HG03159 (cell line): ENCODE data around the gene TP73.

Experiments
- ATAC-seq: cut with Tn5 transposase; IDR thresholded peaks from one replicate; pipeline ENCODE4 v1.9.1; 2021; ENCODE audit warnings: mild to moderate bottlenecking, moderate library complexity; ENCODE audit not compliant: unreplicated experiment

Gene TP73

GRCh38 chr1:3703786-3704371, 51.6 kb downstream of the TP73 start:
- ATAC-seq = no peak

DNA sequence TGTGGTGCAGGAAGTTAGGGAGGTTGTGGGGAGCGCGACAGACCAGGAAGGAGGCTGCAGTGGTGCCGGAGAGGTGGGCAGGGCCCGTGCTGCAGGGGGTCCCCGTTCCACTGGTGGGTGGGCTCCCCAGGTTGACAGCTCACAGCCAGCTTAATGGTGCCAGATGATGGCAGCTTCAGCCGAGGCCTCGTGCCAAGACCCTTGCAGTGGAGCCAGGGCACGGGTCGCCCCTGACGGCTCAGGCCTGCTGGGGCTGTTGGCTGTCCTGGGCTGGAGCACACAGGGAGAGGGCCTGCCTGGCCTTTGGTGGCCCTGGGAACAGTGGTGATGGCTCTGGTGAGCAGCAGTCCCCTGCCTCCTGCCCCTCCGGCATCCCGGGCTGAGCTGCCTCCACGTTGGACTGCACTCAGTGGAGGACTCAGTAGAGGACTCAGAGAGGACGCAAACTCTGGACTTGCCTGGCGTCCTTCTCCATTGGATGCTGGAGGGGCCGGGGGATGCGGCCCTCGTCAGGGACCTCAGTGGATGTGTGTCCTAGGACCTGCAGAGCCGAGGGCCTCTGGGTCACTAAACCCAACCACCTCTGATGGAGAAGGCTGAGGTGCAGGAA, 53.1 kb downstream of the TP73 start:
- ATAC-seq = no peak

GRCh38 chr1:3706651-3707297, 54.5 kb downstream of the TP73 start:
- ATAC-seq = no peak

- ATAC-seq = no peak
These were observed 55.1 kb downstream of the TP73 start for GRCh38 chr1:3707298-3707938.

GRCh38 chr1:3707939-3708328, 55.6 kb downstream of the TP73 start:
- ATAC-seq = no peak

GRCh38 chr1:3708791-3709190, 56.5 kb downstream of the TP73 start:
- no peak for ATAC-seq

DNA sequence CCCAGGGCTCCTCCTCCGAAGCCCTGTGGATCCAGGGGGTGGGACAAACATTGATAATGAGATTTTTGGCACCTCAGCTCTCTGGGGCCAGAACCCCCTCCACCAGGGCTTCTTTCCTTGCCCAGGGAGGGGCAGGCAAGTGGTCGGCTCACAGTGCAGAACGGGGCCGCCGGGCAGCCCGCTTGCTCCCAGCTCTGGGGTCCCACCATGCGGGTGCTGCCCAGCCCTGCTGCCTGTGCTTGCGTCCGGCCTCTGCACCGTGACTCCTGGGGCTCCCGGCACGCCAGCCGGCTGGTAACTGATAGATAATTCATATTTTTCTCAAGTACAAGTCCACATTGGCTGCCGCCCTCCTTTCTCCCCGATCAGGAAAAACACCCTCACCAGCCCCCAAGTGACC, 57.9 kb downstream of the TP73 start:
- ATAC-seq = no peak

- ATAC-seq = no peak
These were observed 59.1 kb downstream of the TP73 start for GRCh38 chr1:3711381-3711779.

DNA sequence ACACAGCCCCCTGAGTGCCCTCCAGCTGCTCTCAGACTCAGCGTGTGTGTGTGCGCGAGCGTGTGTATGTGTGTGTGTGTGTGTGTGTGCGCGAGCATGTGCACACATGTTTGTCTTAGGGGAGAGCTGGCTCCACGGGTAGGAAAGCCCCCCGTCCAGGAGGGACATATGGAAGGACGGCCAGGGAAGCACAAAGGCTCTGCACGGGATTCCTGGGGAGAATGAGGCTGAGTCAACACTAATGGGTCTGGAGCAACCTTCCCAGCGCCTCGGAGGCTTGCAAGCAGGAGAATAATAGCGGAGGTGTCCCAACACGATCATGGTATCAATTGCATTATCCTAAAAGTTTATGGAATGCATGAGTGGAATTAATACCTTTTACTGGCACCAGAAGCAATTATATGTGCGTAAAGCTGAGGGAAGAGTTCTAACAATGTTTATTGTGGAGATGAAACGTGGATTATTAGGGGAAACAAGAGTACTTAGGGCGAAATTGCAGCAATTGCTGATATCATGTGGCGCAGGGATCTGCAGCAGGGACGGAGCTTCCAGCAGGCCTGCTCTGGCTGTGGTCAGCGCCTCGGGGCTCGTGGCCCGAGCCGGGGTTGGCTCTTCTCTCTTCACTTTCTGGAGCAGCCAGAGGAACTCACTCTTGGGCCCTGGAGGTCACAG, 59.6 kb downstream of the TP73 start:
- no peak for ATAC-seq

GRCh38 chr1:3712573-3713535, 60.5 kb downstream of the TP73 start:
- no peak for ATAC-seq

GRCh38 chr1:3713840-3714239, 61.5 kb downstream of the TP73 start:
- no peak for ATAC-seq

- no peak for ATAC-seq
These were observed 62.0 kb downstream of the TP73 start for GRCh38 chr1:3714284-3714741.

GRCh38 chr1:3714814-3715213, 62.5 kb downstream of the TP73 start:
- no peak for ATAC-seq

GRCh38 chr1:3716351-3716750, 64.0 kb downstream of the TP73 start:
- no peak for ATAC-seq

DNA sequence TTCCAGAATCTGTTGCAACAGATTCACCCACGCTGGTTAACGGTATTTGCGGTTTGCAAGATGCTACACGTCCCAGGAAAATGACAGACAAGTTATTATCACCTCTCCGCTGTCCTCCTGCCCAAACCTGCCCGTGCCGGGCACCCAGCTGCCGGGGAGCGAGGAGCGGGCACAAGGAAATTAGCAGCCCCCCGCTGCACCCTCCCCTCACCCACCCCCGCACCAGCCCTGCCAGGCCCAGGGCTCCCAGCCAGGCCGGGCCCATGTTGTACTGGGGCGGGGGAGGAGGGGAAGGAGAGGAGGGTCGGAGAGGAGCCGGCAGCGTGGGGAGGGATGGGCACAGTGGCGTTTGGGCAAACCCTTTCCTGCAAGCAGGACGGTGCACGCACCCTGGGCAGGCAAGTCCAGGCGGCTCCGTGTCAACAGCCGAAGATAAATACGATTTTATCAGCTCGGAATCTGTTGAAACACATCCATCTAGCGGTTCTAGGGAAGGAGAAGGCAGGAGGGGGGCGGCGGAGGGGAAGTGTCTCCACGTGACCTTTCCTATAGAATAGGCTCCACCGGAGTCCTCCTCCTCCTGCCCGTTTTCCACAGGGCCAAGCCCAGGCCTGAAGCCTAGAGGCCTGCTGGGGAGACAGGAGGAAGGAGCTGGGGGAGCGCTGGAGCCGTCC, 64.9 kb downstream of the TP73 start:
- no peak for ATAC-seq

DNA sequence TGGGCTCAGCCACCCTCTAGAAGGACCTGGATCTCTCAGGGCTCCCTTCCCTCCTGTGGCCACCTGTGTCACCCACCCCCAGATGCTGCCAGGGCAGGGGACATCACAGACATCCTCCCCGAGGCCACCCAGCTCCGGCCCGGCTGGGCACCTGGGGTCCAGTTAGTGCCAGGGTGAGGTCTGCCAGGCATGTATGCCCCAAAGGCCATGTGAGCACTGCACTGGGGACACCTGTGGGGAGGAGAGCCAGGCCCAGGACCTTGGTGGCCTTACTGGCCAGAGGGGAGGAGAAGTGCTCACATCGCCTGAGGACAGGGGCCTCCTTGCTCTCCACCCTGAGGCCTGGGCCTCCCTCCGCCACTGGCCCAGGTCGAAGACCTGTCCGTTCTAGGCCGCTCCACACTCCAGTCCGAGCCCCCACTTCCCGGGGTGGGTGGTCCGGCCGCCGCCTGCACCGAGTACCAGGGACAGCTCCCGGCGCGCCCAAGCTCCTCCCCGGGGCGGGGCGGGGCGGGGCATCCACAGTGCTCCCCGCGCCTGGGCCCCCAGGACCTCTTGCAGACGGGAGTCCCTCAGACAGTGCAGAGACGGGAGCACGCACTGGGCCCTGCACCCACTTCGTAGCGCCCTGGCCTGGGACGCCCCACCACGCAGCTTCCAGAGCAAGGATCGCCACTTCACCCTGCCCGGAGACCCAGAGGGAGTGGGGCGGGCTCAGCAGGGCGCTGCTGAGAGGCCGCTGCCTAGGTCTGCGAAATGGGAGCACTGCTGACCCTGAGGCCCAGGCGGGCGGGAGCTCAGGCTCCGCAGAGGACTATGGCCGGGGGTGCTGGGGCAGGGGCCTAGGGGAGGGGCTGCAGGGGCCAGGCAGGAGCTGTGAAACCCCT, 65.6 kb downstream of the TP73 start:
- no peak for ATAC-seq

DNA sequence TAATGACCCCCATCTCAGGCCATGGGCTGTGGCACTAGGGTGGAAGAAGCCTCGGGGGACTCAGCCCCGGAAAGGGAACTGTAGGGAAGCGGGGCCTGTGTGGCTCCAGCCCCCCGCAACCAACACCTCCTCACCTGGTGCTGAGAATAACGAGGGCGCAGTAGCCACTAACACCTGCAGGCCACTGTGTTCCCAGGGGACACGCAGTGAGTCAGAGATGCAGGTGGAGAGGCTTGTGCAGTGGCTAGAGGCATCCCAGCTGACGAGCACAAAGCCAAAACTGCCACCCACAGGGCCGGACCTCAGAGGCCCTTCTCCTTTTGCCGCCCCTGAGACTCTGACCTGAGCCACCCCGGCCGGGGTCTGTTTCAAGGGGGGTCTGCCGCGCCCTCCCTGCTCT, 66.4 kb downstream of the TP73 start:
- ATAC-seq = no peak

DNA sequence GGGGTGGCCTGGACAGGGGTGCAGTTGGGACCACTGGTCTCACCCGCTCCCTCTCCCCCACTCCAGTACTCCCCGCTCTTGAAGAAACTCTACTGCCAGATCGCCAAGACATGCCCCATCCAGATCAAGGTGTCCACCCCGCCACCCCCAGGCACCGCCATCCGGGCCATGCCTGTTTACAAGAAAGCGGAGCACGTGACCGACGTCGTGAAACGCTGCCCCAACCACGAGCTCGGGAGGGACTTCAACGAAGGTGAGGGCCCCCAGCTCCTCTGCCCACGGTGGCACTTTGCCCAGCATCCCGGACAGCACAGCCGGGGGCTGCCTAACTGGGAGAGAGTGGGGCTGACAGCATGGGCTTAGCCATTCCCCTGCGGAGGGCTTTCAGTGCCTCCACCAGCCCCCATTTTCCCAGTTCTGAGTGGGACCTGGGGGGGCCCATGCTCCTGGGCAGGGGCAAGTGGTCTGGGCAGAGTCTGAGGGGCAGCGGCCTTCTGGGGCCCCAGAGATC, 69.7 kb downstream of the TP73 start:
- no peak for ATAC-seq

- no peak for ATAC-seq
These were observed 70.5 kb downstream of the TP73 start for GRCh38 chr1:3722846-3723245.
